ENCODE measurements around the gene LUC7L2.

DNA sequence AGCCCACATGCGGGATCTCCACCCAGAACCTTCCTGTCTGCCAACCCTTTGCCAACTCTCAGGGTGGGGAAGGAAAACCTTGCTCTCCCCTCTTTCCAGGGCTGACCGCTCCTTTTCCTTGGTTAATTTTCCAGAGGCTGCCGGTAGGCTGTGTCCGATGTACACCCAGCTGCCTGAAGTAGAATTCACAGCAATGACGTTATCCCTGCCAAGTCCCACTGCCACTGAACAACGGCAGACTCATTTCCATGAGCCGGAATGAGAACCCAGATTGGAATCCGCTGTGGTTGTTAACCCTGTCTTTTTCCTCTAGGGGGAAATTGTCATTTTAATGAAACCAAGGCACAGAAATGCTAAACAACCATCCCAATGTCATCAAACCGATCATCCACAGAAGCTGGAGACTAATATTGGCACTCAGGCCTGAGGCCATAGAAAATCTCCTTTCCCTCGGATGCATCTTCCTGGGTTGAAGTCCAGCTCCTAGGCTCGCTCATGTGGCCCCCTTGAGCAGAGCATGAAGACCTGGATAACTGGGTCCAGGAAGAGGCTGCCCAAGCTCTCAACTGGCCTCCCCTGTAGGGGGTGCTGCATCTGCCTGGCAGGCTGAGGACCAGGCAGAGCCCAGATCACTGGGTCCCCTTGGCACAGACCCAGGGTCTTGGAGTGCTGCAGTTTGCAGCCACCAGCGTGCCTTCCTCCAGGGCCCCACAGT is 93.4 kb downstream of the LUC7L2 start:
- TF ChIP-seq, protein P1, sequence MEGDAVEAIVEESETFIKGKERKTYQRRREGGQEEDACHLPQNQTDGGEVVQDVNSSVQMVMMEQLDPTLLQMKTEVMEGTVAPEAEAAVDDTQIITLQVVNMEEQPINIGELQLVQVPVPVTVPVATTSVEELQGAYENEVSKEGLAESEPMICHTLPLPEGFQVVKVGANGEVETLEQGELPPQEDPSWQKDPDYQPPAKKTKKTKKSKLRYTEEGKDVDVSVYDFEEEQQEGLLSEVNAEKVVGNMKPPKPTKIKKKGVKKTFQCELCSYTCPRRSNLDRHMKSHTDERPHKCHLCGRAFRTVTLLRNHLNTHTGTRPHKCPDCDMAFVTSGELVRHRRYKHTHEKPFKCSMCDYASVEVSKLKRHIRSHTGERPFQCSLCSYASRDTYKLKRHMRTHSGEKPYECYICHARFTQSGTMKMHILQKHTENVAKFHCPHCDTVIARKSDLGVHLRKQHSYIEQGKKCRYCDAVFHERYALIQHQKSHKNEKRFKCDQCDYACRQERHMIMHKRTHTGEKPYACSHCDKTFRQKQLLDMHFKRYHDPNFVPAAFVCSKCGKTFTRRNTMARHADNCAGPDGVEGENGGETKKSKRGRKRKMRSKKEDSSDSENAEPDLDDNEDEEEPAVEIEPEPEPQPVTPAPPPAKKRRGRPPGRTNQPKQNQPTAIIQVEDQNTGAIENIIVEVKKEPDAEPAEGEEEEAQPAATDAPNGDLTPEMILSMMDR (IDR thresholded peaks at IDR 0.05), result peak; percentile 18
- TF ChIP-seq EZH2phosphoT487 (IDR thresholded peaks at IDR 0.05) (no peak), EZH2 (IDR thresholded peaks at IDR 0.05) (no peak)

All from neural progenitor cell (in vitro differentiated cells).